ENCODE results near the gene PTPRQ. TPM values are rescaled to one million over a fixed set of nuclear protein-coding genes. Genes with fewer than 3 reads are reported as not detected.
"Not testable (repeated sequence)": the region's sequence is repeated elsewhere in the genome, so short reads cannot be mapped to it uniquely, and the experiment has no call there.

Gene PTPRQ
- total RNA-seq, 4 donors from 2014 or later, result 1.8 to 12.8 (median 3.4) TPM

- TF ChIP-seq EP300 (IDR thresholded peaks at IDR 0.05) (no peak), POLR2A (IDR thresholded peaks at IDR 0.05) (no peak), CTCF (IDR thresholded peaks at IDR 0.05) (no peak)
- H3K27me3 ChIP-seq, result no peaks in the 10 kb centered on the region
- DNase-seq (ENCODE audit: low spot score in 2 of 2), result no peak
- H3K9me3 ChIP-seq, result no peaks in the 10 kb centered on the region
- no peaks in the 10 kb centered on the region for H3K4me1 ChIP-seq
- H3K4me3 ChIP-seq, result no peak overlapping the region
- no peak overlapping the region for H3K27ac ChIP-seq
- H3K36me3 ChIP-seq, result no peaks in the 10 kb centered on the region
Measured at GRCh38 chr12:80662586-80662985, 218.6 kb downstream of the PTPRQ start.

GRCh38 chr12:80670214-80670613, 226.2 kb downstream of the PTPRQ start:
- 70 to 77% methylated on average over 5 of the region's 5 CpGs for WGBS, 2 donors
- Histone ChIP-seq H3K9me3 (no peaks in the 10 kb centered on the region), H3K27me3 (no peaks in the 10 kb centered on the region), H3K4me3 (no peak overlapping the region), H3K36me3 (no peaks in the 10 kb centered on the region), H3K4me1 (no peaks in the 10 kb centered on the region), H3K27ac (no peak overlapping the region)
- TF ChIP-seq CTCF (IDR thresholded peaks at IDR 0.05) (no peak), EP300 (IDR thresholded peaks at IDR 0.05) (no peak), POLR2A (IDR thresholded peaks at IDR 0.05) (no peak)
- no peak for DNase-seq (ENCODE audit: low spot score in 2 of 2)

GRCh38 chr12:80676042-80676636, 232.1 kb downstream of the PTPRQ start:
- H3K4me3 ChIP-seq; H3K4me1 ChIP-seq; H3K27me3 ChIP-seq; H3K36me3 ChIP-seq; DNase-seq (ENCODE audit: low spot score in 2 of 2); H3K27ac ChIP-seq; H3K9me3 ChIP-seq: not testable (repeated sequence)
- WGBS, 2 donors, result 84 to 93% methylated on average over 13 of the region's 13 CpGs

GRCh38 chr12:80676856-80677255, 232.8 kb downstream of the PTPRQ start:
- Histone ChIP-seq H3K36me3 (no peaks in the 10 kb centered on the region), H3K27me3 (no peaks in the 10 kb centered on the region), H3K4me1 (no peaks in the 10 kb centered on the region), H3K9me3 (no peaks in the 10 kb centered on the region), H3K4me3 (no peak overlapping the region), H3K27ac (no peak overlapping the region)
- no peak for TF ChIP-seq EP300 (IDR thresholded peaks at IDR 0.05)
- TF ChIP-seq CTCF (IDR thresholded peaks at IDR 0.05), result no peak
- no peak for TF ChIP-seq POLR2A (IDR thresholded peaks at IDR 0.05)
- WGBS, 2 donors, result 70 to 76% methylated on average over 1 of the region's 1 CpG
- DNase-seq (ENCODE audit: low spot score in 2 of 2), result no peak

- no peaks in the 10 kb centered on the region for H3K4me1 ChIP-seq
- H3K4me3 ChIP-seq, result no peak overlapping the region
- H3K27ac ChIP-seq, result no peak overlapping the region
- H3K9me3 ChIP-seq, result no peaks in the 10 kb centered on the region
- H3K36me3 ChIP-seq, result no peaks in the 10 kb centered on the region
- no peaks in the 10 kb centered on the region for H3K27me3 ChIP-seq
- WGBS, 2 donors, result 92 to 93% methylated on average over 1 of the region's 1 CpG
- no peak for DNase-seq (ENCODE audit: low spot score in 2 of 2)
- TF ChIP-seq CTCF (IDR thresholded peaks at IDR 0.05), result no peak
- no peak for TF ChIP-seq POLR2A (IDR thresholded peaks at IDR 0.05)
- no peak for TF ChIP-seq EP300 (IDR thresholded peaks at IDR 0.05)
Measured at GRCh38 chr12:80677994-80678393, 234.0 kb downstream of the PTPRQ start.

Data from tibial nerve (tissue), 4 donors.